Prostate gland (tissue), 2 donors: Measurements from ENCODE around the gene APOBEC3B.

Experiments used
- POLR2A ChIP-seq: fragments of 450-650 bp; IDR thresholded peaks from one replicate; pipeline ENCODE4 v1.6.1; 2016; ENCODE audit warnings: antibody characterized with exemption, mild to moderate bottlenecking
- POLR2AphosphoS5 ChIP-seq: sonication (generic); formaldehyde crosslinking; IDR thresholded peaks from one replicate; pipeline ENCODE4 v1.6.1; 2017; ENCODE audit warnings: antibody characterized with exemption
- TF ChIP-seq, protein P1 (sequence below), 4 experiments: fragments of 200-600 bp in 2 of 4; fragments of 450-650 bp in 2 of 4; sonication (generic) in 2 of 4; IDR thresholded peaks; 1 replicate in 3 of 4; 2 replicates in 1 of 4; pipeline ENCODE4 v1.5.1; 2016 to 2019; ENCODE audit warnings: antibody characterized with exemption in 4 of 4, mild to moderate bottlenecking in 2 of 4, moderate library complexity in 2 of 4

DNA sequence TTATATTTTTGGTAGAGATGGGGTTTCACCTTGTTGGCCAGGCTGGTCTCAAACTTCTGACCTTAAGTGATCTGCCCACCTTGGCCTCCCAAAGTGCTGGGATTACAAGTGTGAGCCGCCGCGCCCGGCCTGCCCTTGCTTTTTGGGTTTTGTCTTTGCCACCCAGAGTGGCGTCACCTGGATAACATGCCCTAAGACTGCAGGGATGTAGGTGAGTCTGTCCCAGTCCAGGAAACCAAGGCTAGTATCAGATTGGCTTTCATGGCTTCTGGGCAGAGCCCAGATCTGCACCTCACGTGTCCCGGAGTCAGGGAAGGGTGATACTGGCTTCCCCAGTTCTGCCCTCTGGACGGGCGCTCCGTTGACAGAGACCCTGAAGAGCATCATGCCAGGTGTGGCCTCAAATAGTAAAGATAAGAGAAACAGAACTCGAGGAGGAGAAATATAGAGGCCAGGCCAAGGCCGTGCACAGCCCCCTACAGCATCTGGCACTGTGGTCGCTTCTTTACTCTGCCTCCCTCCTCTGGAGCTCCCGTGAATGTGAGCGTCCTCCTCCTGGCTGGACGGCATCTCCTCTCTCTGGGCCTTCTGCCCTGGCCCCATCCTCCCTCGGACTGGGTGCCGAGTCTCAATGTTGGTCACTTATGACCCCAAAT, 7.8 kb upstream of the APOBEC3B start:
- TF ChIP-seq, protein P1, sequence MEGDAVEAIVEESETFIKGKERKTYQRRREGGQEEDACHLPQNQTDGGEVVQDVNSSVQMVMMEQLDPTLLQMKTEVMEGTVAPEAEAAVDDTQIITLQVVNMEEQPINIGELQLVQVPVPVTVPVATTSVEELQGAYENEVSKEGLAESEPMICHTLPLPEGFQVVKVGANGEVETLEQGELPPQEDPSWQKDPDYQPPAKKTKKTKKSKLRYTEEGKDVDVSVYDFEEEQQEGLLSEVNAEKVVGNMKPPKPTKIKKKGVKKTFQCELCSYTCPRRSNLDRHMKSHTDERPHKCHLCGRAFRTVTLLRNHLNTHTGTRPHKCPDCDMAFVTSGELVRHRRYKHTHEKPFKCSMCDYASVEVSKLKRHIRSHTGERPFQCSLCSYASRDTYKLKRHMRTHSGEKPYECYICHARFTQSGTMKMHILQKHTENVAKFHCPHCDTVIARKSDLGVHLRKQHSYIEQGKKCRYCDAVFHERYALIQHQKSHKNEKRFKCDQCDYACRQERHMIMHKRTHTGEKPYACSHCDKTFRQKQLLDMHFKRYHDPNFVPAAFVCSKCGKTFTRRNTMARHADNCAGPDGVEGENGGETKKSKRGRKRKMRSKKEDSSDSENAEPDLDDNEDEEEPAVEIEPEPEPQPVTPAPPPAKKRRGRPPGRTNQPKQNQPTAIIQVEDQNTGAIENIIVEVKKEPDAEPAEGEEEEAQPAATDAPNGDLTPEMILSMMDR (IDR thresholded peaks at IDR 0.05), result no peak
- TF ChIP-seq POLR2A (no peak), POLR2AphosphoS5 (no peak)
